GM21360 (cell line): Measurements from ENCODE around the gene NAA60.
"Not testable (repeated sequence)": the region's sequence is repeated elsewhere in the genome, so short reads cannot be mapped to it uniquely, and the experiment has no call there.

Source experiments
- ATAC-seq: cut with Tn5 transposase; IDR thresholded peaks from one replicate; pipeline ENCODE4 v1.9.1; 2021; ENCODE audit warnings: mild to moderate bottlenecking, moderate library complexity; ENCODE audit not compliant: unreplicated experiment

The NAA60 gene

DNA sequence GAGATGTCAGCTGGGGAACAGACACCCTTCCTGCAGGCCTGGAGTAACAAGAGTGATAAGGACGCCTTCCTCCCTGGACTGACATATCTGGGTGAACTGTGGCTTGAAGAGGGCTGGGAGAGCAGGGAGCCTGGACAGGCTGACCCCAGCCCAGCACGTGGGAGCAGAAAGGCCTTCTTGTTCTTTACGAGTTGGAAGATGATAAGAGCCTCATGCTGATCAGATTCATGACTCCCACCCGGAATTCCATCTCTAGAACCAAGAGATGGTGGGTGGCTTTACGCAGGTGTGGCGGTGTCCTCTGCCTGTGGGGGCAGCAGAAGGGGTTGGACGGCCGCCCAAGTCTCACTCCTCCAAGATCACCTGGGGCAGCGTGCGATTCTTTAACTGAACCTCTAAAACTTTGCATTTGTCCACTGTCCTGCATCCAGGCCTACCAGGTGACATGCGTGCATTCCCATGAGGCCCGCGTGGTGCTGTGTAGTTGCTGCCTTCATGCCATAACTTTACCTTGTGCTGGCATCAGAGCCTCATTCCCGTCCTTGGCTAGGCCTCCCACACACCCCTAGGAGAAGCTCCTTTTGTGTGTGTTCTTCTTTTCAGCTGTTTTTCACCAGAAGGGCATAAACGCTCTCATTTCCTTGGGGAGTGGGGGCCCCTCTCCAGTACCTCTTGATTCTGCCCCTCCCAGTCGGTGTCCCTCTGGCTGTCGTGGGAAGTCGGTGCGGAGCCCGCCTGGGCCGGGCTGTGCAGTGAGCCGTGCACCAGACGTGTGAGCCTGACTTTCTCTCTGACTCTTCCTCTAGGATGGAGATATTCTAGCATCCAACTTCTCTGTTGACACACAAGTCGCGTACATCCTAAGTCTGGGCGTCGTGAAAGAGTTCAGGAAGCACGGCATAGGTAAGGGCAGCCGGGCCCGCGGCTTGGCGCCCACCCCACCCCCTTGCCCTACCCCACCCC, 38.5 kb downstream of the NAA60 start:
- ATAC-seq, result no peak

- no peak for ATAC-seq
Observed at GRCh38 chr16:3482659-3483241, 39.3 kb downstream of the NAA60 start.

DNA sequence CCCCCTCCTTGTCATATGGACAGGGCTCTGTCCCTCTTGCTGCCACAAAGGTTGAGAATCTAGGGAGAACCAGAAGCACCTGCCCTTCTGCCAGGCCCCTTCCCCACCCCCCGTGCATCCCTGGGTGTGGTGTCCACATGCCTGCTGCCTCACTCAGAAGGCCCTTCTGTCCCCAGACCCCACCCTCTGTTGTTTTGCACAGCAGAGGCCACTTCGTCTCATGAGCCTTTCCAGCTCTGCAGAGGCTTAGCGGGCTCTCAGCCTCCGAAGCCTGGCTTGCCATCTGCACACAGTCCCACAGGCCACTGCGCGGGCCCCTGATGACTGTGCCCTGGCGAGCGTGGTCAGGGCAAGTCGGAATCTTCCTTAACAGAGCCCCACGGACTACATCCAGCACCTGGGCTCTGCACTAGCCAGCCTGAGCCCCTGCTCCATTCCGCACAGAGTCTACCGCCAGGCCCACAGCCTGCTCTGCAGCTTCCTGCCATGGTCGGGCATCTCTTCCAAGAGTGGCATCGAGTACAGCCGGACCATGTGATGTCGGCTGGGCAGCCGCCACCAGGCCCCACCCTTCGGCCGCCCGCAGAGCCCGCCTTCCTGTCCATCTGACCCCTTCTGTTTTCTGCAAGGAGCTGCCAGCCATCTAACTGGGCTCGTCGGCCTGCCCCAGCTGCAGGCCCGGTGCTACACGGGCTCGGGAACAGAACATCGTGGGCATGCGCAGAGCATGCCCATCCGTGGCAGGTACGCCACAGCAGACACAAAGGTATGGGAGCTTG, 41.0 kb downstream of the NAA60 start:
- ATAC-seq, result no peak

GRCh38 chr16:3485097-3485745, 41.7 kb downstream of the NAA60 start:
- ATAC-seq, result no peak

- ATAC-seq, result no peak
Observed at GRCh38 chr16:3485821-3486505, 42.5 kb downstream of the NAA60 start.

DNA sequence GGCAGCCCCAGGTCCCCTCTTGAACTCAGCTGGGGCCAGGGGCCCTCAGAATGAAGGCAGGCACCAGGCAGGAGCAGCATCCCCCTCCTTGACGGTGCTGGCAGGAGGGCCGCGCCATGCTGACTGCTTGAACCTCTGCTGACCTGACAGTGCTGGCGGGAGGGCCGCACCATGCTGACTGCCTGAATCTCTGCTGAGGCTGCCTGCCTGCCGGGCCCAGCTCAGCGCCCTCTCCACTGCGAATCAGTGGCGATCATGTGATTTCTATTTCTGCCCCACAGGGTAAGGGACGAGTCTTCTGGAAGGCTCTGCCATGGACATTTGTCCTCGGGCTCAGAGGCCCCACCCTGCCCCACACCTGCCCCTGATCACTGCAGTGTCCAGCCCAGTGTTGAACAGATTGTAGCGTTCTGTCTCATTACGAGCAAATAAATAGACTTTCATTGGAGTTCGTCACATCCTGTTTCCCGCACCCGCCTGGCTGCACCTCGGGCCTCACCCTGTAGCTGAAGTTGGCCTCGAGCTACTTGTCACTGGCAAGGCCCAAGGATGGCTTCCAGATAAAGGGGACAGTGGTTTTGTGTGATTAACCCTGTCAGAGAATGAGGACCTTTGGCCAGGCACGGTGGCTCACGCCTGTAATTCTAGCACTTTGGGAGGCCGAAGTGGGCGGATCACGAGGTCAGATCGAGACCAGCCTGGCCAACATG, 43.2 kb downstream of the NAA60 start:
- no peak for ATAC-seq

GRCh38 chr16:3487521-3488410, 44.3 kb downstream of the NAA60 start:
- no peak for ATAC-seq

DNA sequence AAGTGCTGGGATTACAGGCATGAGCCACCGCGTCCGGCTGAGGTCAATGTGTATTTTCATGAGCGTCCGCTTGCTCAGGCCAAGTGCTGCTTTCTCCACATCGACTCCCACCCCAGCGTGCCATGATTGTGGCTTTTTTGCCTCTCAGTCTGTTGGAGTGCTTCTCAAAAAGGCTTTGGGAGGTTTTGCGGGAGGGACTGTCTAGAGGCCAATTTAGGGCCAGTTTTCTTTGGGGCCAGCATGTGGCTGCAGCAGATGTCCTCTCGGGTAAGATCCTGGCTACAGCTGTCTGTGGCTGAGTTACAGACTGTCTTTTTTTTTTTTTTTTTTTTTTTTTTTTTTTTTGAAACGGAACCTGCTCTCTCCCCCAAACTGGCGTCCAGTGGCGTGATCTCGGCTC, 45.3 kb downstream of the NAA60 start:
- no peak for ATAC-seq

DNA sequence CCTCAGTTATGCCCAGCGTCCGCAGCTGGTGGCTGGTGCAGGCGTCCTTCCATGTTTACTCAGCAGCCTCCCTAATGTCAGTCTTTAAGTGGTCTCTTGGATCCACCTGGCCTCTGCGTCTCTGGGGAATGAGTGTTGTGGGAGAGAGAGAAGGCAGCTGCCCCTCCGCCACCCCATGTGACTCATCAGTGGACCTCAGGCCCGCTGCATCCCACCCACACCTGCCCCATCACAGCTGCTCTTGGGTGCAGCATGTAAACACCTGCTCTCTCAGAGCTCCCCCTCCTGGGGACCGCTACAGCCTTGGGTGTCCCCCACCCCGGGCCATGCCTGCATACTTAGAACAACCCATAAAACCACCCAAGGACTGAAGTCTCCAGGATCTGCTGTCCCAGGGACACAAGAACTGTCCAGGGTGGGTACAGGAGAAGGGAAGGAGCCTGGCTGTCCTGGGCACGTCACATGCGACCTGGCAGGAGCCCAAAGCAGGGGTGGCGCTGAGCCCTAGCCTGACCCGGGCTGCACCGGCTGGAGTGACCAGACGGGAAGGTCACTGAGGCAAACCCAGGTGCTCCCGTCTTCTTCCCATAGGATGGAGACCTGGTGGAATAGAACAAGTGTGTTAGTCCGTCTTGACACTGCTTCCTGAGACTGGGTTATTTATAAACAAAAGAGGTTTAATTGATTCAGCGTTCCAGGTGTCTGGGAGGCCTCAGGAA, 47.6 kb downstream of the NAA60 start:
- ATAC-seq, result no peak

GRCh38 chr16:3492356-3492755, 48.9 kb downstream of the NAA60 start:
- ATAC-seq, result no peak

DNA sequence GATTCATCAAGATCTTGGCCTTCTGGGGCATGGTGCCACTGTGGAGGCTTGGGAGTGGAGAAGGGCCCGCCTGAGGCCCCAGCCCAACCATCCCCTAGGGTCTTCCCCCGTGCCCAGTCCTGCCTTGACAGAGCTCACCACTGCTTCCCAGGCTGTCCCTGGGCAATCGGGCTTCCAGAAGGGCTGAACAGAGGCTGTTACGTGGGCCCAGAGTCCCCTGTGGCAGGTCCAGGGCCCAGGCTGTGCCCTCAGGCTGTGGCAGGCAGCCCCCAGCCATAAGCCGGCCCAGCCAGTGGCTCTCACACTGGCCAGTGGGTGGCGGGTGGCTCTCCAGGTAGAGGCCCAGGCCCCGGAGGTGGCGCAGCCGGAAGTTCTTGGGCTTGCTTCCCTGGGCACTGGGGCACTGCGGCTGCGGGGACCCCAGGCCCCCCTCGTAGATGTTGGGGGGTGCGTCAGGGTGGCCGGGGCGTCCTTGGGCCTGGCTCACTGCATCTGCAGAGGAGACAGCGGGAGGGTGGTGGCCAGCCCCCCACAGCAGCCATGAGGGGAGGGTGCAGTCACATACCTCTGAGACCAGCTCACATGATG, 51.0 kb downstream of the NAA60 start:
- ATAC-seq, result no peak

DNA sequence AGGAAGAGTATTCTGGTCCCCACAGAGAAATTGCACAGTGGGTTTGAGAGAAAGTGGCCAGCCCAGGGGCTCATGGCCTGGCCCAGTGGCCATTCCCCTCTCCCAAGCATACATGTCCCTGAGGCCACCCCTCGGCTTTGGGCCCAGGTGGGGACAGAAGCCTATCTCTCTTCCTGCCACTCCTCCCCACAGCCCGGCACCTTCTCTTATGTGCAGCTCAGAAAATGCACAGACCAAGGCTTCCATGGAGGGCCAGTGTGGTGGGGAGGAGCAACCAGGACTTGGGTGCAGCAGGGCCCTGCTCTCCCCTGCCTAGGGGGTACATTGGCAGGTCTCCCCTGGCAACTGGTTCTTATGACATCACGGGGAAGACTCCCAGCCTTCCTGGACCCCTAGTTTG, 51.7 kb downstream of the NAA60 start, which contains the start of gene C16orf90:
C16orf90 (minus strand) TSS at position 314 of the 400 bp plus-strand sequence; CDS start at position 246, 68 bp downstream.
- ATAC-seq, result no peak

- no peak for ATAC-seq
Observed at GRCh38 chr16:3496386-3496785, 52.9 kb downstream of the NAA60 start.

- ATAC-seq, result no peak
Observed at GRCh38 chr16:3497771-3498170, 54.3 kb downstream of the NAA60 start.

DNA sequence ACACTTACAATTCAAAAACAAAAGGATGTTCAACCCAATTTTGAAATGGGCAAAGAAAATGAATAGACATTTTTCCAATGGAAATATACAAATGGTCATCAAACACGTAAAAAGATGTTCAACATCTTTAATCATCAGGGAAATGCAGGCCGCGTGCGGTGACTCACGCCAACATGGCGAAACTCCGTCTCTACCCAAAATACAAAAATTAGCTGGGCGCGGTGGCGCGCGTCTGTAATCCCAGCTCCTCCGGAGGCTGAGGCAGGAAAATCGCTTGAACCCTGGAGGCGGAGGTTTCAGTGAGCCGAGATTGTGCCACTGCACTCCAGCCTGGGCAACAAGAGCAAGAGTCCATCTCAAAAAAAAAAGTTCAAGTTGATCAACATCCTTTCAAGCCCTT, 55.5 kb downstream of the NAA60 start:
- ATAC-seq, result no peak

- not testable (repeated sequence) for ATAC-seq
Observed at GRCh38 chr16:3501412-3501761, 57.9 kb downstream of the NAA60 start.

DNA sequence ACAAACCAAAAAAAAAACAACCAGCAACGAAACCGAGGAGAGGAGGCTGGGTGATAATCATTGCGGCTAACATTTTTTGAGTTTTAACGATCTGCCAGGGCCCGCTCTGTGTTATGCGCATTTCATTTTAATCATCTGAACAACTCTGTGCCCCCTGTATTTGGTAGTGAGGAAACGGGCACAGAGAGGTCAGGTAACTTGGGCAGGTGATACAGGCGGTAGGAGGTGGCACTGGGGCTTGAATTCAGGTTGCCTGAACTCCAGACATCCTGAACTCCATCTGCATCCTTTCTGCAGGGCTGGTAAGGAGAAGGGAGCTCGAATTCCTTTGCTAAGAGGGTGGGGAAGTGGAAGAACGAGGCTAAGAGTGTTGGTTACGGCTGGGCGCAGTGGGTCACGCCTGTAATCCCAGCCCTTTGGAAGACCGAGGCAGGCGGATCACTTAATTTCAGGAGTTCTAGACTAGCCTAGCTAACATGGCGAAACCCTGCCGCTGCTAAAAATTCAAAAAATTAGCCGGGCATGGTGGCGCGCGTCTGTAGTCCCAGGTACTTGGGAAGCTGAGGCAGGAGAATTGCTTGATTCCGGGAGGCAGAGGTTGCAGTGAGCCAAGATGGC, 58.4 kb downstream of the NAA60 start:
- ATAC-seq, result no peak
